Measurements from ENCODE around the gene STRN4. TPM values are rescaled to one million over a fixed set of nuclear protein-coding genes. Genes with fewer than 3 reads are reported as not detected.
"Not testable (repeated sequence)": the region's sequence is repeated elsewhere in the genome, so short reads cannot be mapped to it uniquely, and the experiment has no call there.

Gene STRN4
- total RNA-seq, 3 donors from 2014 or later (not counting 1 experiment from before 2014, with no cell fraction given) = 125 to 152 (median 125) TPM

DNA sequence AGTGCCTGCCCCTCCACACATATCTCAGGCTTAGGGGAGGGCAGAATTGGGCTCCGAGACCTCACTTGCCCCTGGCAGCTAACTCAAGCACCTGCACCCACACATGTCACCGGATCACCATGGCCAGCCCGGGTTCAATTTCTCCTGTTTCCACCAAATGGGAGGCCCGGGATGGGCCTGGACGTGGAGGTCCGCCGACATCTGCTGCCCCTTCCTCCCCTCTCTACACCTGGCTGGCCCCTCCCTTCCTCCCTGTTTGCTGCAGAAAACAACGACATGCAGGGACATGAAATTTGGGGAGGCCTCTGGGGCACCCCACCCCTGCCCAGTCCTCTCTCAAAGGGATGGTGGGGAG lies 30.7 kb downstream of the STRN4 start:
- TF ChIP-seq, protein P1, sequence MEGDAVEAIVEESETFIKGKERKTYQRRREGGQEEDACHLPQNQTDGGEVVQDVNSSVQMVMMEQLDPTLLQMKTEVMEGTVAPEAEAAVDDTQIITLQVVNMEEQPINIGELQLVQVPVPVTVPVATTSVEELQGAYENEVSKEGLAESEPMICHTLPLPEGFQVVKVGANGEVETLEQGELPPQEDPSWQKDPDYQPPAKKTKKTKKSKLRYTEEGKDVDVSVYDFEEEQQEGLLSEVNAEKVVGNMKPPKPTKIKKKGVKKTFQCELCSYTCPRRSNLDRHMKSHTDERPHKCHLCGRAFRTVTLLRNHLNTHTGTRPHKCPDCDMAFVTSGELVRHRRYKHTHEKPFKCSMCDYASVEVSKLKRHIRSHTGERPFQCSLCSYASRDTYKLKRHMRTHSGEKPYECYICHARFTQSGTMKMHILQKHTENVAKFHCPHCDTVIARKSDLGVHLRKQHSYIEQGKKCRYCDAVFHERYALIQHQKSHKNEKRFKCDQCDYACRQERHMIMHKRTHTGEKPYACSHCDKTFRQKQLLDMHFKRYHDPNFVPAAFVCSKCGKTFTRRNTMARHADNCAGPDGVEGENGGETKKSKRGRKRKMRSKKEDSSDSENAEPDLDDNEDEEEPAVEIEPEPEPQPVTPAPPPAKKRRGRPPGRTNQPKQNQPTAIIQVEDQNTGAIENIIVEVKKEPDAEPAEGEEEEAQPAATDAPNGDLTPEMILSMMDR (IDR thresholded peaks at IDR 0.05) = no peak

DNA sequence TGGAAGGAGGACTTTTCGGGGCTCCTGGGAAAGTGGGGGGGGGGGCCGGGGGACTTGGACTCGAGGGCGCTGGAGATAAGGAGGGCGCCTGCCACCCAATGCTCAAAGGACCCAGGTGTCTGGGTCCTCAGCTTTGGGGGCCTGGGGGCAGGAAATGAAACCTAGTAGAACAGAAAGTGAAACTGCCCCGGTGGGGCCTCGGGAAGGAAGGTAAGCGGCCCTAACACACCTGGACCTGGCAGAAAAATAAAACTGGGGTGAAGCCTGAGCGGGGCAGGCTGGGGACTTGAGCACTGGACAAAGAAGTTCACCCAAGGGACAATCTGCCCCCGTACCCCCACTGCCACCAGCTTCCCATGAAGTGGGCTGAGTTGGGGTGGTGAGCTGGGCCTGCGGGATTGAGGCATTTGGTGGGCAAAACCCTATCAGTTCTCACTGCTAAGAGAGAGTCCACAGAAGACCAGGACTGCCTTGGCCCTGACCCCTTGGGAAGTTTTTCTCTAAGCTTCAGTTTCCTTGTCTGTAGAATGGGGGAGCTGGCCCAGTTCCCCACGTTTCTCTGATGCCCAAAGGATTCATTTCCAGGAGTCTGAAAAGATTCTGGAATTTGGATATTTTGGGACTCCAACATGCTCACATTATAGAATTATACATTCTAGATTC lies 31.7 kb downstream of the STRN4 start:
- Mint-ChIP-seq H3K4me3 (peak overlapping the region; percentile 98), H3K9me3 (no peaks in the 10 kb centered on the region), H3K4me1 (peaks cover 39 to 73% of the 10 kb centered on the region in 2 donors), H3K36me3 (no peaks in the 10 kb centered on the region), H3K27ac (peak overlapping the region; percentile 95 to 99), H3K27me3 (ENCODE audit: low read depth in 2 of 2) (no peaks in the 10 kb centered on the region)
- Histone ChIP-seq H3K27ac (ENCODE audit: low read length) (peak overlapping the region; percentile 91), H3K36me3 (ENCODE audit: control insufficient read depth, insufficient read depth, low read length) (peaks cover 18% of the 10 kb centered on the region), H3K4me3 (ENCODE audit: low read length) (peak overlapping the region; percentile 93), H3K9me3 (ENCODE audit: control insufficient read depth, insufficient read depth, low read length) (no peaks in the 10 kb centered on the region), H3K27me3 (ENCODE audit: control insufficient read depth, insufficient read depth, low read length) (no peaks in the 10 kb centered on the region), H3K4me1 (ENCODE audit: control insufficient read depth, insufficient read depth, low read length) (peaks cover 47% of the 10 kb centered on the region)
- peak; percentile 51 to 86 for DNase-seq
- WGBS (ENCODE audit: insufficient coverage) = 0% methylated on average over 11 of the region's 12 CpGs
- ATAC-seq = peak; percentile 43 to 59 (median 47)
- intact Hi-C loops (cut with micrococcal nuclease) = no loop called here
- TF ChIP-seq, protein P1 (IDR thresholded peaks at IDR 0.05) = no peak

More for the DNA sequence above, 30.7 kb downstream of the STRN4 start:
- peak overlapping the region; percentile 95 to 99 for H3K27ac Mint-ChIP-seq
- H3K36me3 ChIP-seq (ENCODE audit: control insufficient read depth, insufficient read depth, low read length) = peaks cover 18% of the 10 kb centered on the region
- peak overlapping the region; percentile 91 for H3K27ac ChIP-seq (ENCODE audit: low read length)
- no peak for ATAC-seq
- peak overlapping the region; percentile 98 for H3K4me3 Mint-ChIP-seq
- intact Hi-C loops (cut with micrococcal nuclease) = no loop called here
- H3K4me1 Mint-ChIP-seq = peaks cover 40 to 75% of the 10 kb centered on the region in 2 donors
- no peaks in the 10 kb centered on the region for H3K9me3 ChIP-seq (ENCODE audit: control insufficient read depth, insufficient read depth, low read length)
- no peaks in the 10 kb centered on the region for H3K27me3 ChIP-seq (ENCODE audit: control insufficient read depth, insufficient read depth, low read length)
- peaks cover 57% of the 10 kb centered on the region for H3K4me1 ChIP-seq (ENCODE audit: control insufficient read depth, insufficient read depth, low read length)
- H3K36me3 Mint-ChIP-seq = no peaks in the 10 kb centered on the region
- no peak for DNase-seq
- peak overlapping the region; percentile 93 for H3K4me3 ChIP-seq (ENCODE audit: low read length)
- WGBS (ENCODE audit: insufficient coverage) = 4% methylated on average over 7 of the region's 8 CpGs
- no peaks in the 10 kb centered on the region for H3K9me3 Mint-ChIP-seq
- no peaks in the 10 kb centered on the region for H3K27me3 Mint-ChIP-seq (ENCODE audit: low read depth in 2 of 2)

DNA sequence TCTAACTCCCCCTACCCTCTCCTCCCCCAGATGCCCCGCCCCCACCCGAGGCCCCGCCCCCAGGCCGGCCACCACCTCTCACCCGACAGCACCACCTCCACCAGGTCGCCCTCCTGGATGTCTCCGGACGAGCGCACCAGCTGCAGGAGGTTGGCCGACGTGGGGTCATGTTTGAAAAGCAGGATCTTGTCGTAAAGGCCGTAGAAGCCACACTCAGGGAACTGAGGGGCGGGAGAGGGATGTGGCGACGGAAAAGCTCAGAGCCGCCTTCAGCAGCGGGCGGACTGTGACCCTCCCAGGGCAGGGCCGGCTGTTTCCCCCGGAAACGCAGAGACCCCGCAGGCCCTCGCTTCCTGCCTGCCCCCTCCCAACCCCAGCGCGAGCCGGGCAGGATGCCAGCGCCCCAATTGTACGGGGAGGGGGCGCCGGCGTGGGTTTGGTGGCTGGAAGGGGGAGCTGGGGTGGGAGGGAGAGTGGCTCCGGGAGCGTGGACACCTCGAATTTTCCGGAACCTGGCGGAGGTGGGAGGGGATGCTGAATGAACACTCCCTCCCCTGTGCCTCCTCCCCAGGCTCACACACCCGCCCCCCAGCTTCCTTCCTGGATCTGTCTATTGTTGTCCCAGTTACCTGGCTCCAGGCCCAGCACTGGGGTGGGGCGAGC lies 32.3 kb downstream of the STRN4 start:
- H3K27me3 Mint-ChIP-seq (ENCODE audit: low read depth in 2 of 2) = no peaks in the 10 kb centered on the region
- Histone ChIP-seq H3K36me3 (ENCODE audit: control insufficient read depth, insufficient read depth, low read length) (peaks cover 22% of the 10 kb centered on the region), H3K27ac (ENCODE audit: low read length) (peak overlapping the region; percentile 91), H3K27me3 (ENCODE audit: control insufficient read depth, insufficient read depth, low read length) (no peaks in the 10 kb centered on the region), H3K9me3 (ENCODE audit: control insufficient read depth, insufficient read depth, low read length) (no peaks in the 10 kb centered on the region), H3K4me1 (ENCODE audit: control insufficient read depth, insufficient read depth, low read length) (peaks cover 41% of the 10 kb centered on the region), H3K4me3 (ENCODE audit: low read length) (peak overlapping the region; percentile 93)
- H3K4me3 Mint-ChIP-seq = peak overlapping the region; percentile 98
- TF ChIP-seq, protein P1 (IDR thresholded peaks at IDR 0.05) = no peak
- H3K9me3 Mint-ChIP-seq = no peaks in the 10 kb centered on the region
- peaks cover 32 to 66% of the 10 kb centered on the region in 2 donors for H3K4me1 Mint-ChIP-seq
- H3K27ac Mint-ChIP-seq = peak overlapping the region; percentile 95 to 99
- WGBS (ENCODE audit: insufficient coverage) = under 1% methylated on average over 25 of the region's 39 CpGs
- H3K36me3 Mint-ChIP-seq = no peaks in the 10 kb centered on the region
- DNase-seq (peak; percentile 58 to 85), ATAC-seq (peak; percentile 52 to 77 (median 63))
- intact Hi-C loops (cut with micrococcal nuclease) = no loop called here

DNA sequence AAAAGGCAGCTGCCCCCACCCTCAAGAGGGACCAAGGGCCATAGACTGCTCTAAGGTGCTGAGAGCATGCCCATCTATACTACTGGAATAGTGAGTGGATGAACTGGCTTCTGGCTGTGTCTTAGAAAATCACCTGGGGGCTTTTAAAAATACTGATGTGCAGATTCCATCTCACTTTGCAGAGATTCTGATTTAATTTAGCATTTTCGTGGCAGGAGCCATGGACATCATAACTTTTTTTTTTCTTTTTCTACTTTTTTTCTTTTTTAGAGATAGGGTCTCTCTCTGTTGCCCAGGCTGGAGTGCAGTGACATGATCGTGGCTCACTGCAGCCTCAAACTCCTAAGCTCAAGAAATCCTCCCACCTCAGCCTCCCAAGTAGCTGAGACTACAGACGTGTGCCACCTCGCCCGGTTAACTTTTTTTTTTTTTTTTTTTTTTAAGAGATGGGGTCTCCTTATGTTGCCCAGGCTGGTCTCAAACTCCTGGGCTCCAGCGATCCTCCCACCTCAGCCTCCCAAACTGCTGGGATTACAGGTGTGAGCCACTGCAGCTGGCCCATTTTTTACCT lies 33.4 kb downstream of the STRN4 start:
- H3K27ac ChIP-seq (ENCODE audit: low read length); H3K9me3 Mint-ChIP-seq; H3K9me3 ChIP-seq (ENCODE audit: control insufficient read depth, insufficient read depth, low read length); H3K27me3 Mint-ChIP-seq (ENCODE audit: low read depth in 2 of 2); H3K36me3 Mint-ChIP-seq; ATAC-seq; H3K27me3 ChIP-seq (ENCODE audit: control insufficient read depth, insufficient read depth, low read length); DNase-seq; intact Hi-C loops (cut with micrococcal nuclease); H3K4me3 ChIP-seq (ENCODE audit: low read length): not testable (repeated sequence)
- Mint-ChIP-seq H3K4me1 (peaks cover 21 to 55% of the 10 kb centered on the region in 2 donors), H3K27ac (peak overlapping the region; percentile 95 to 99), H3K4me3 (peak overlapping the region; percentile 98)
- Histone ChIP-seq H3K36me3 (ENCODE audit: control insufficient read depth, insufficient read depth, low read length) (peaks cover 31% of the 10 kb centered on the region), H3K4me1 (ENCODE audit: control insufficient read depth, insufficient read depth, low read length) (peaks cover 30% of the 10 kb centered on the region)
- 88% methylated on average over 3 of the region's 6 CpGs for WGBS (ENCODE audit: insufficient coverage)

Data from natural killer cell (primary cell).